Osteocyte (in vitro differentiated cells): ENCODE results near the gene RPL38. TPM values are rescaled to one million over a fixed set of nuclear protein-coding genes. Genes with fewer than 3 reads are reported as not detected.

Experiments
- DNase-seq: peaks from one replicate; pipeline ENCODE4 v3.0.0; 2021; ENCODE audit warnings: mixed read lengths; ENCODE audit not compliant: unreplicated experiment; ENCODE audit errors: extremely low spot score
- H3K27ac Mint-ChIP-seq: one replicate; pipeline ENCODE4 v1.8.0; 2021; ENCODE audit warnings: mild to moderate bottlenecking, mixed read lengths; ENCODE audit not compliant: unreplicated experiment
- H3K27me3 Mint-ChIP-seq: one replicate; pipeline ENCODE4 v1.8.0; 2021; ENCODE audit warnings: mixed read lengths; ENCODE audit not compliant: unreplicated experiment
- H3K36me3 Mint-ChIP-seq: one replicate; pipeline ENCODE4 v1.8.0; 2021; ENCODE audit warnings: mixed read lengths; ENCODE audit not compliant: unreplicated experiment
- H3K4me1 Mint-ChIP-seq: one replicate; pipeline ENCODE4 v1.8.0; 2021; ENCODE audit warnings: mixed read lengths; ENCODE audit not compliant: unreplicated experiment
- H3K4me3 Mint-ChIP-seq: one replicate; pipeline ENCODE4 v1.8.0; 2021; ENCODE audit warnings: mild to moderate bottlenecking, moderate library complexity, mixed read lengths; ENCODE audit not compliant: unreplicated experiment
- H3K9me3 Mint-ChIP-seq: one replicate; pipeline ENCODE4 v1.8.0; 2021; ENCODE audit warnings: mixed read lengths; ENCODE audit not compliant: unreplicated experiment
- total RNA-seq: library from RNA; stranded (reverse); gene quantifications from 2 replicates; pipeline ENCODE4 v1.2.1, GENCODE V29; 2021
- TF ChIP-seq, protein P1 (sequence below): fragments of 200-600 bp; sonication (generic); IDR thresholded peaks from 2 replicates; pipeline ENCODE4 v1.5.0; 2021; ENCODE audit warnings: antibody characterized with exemption, mild to moderate bottlenecking, moderate library complexity

RPL38 gene
- total RNA-seq, 1 donor from 2014 or later = 755 TPM

DNA sequence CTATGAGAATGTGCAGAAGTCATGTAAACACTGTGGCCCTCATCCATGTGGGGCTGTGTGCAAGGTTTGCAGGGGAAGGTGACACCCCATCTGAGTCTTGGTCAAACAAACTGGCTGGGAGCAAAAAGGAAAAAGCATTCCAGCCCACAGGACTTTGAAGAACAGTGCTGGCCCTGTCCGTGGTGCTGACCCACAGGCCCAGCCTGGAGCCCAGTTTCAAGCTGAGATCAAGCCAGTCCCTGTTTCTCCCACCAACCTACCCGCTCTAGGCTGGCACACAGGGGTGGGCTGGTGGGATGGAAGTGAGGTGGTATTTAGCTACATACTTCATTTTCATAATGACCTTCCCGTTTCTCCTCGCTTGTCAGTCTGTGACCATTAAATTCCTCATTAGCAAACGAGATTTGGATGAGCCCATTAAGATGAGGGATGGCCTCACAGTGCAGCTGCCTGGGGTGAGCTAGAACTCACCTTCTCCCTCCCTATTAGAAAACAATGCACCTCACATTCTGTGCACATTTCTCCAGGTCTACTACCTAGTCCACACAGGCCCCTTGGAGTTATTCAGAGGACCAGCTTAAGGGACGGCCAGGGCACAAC is 12.6 kb upstream of the RPL38 start:
- H3K9me3 Mint-ChIP-seq = no peaks in the 10 kb centered on the region
- no peak overlapping the region for H3K4me3 Mint-ChIP-seq
- TF ChIP-seq, protein P1, sequence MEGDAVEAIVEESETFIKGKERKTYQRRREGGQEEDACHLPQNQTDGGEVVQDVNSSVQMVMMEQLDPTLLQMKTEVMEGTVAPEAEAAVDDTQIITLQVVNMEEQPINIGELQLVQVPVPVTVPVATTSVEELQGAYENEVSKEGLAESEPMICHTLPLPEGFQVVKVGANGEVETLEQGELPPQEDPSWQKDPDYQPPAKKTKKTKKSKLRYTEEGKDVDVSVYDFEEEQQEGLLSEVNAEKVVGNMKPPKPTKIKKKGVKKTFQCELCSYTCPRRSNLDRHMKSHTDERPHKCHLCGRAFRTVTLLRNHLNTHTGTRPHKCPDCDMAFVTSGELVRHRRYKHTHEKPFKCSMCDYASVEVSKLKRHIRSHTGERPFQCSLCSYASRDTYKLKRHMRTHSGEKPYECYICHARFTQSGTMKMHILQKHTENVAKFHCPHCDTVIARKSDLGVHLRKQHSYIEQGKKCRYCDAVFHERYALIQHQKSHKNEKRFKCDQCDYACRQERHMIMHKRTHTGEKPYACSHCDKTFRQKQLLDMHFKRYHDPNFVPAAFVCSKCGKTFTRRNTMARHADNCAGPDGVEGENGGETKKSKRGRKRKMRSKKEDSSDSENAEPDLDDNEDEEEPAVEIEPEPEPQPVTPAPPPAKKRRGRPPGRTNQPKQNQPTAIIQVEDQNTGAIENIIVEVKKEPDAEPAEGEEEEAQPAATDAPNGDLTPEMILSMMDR = no peak
- no peak for DNase-seq
- peaks cover 27% of the 10 kb centered on the region for H3K27me3 Mint-ChIP-seq
- peaks cover 2% of the 10 kb centered on the region for H3K4me1 Mint-ChIP-seq
- H3K36me3 Mint-ChIP-seq = no peaks in the 10 kb centered on the region
- H3K27ac Mint-ChIP-seq = no peak overlapping the region

DNA sequence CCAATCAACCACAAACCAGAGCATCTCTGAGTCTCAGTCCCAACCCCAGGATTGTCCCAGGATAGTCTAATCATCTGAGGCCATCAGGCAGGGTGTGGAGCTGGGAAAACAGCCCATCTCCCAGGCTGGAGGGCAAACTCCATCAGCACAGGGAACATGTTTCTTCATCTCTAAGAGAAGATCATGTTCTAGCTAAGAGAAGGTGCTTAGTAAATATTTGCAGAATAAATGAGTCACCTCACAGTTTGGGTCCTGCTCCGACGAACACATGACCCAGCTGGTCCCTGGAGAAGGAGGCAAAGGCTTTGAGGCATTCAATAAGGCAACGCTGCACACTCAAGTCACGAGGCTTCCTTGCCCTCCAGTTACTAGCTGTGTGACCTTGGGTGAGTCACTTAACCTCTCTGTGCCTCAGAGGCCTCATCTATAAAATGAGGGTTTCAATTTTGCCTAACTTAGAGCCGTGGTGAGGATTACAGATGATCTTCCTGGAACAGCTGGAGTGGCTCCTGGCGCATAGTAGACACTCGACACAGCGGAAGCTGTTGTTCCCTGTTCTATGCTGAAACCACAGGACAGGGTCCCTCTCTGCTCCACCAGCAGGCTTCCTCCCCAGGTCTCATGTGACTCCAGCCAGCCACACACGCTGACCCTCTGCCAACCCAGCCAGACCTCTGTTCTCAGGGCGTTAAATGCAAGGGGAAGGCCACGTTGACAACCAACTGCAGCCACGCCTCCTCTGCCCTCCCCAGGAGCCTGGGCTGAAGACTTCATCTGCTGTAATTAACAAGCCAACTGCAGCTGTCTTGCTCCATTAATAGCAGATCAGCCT is 10.3 kb upstream of the RPL38 start:
- no peak overlapping the region for H3K27ac Mint-ChIP-seq
- peaks cover 33% of the 10 kb centered on the region for H3K27me3 Mint-ChIP-seq
- H3K4me3 Mint-ChIP-seq = no peak overlapping the region
- no peak for DNase-seq
- H3K4me1 Mint-ChIP-seq = peaks cover 2% of the 10 kb centered on the region
- H3K36me3 Mint-ChIP-seq = no peaks in the 10 kb centered on the region
- H3K9me3 Mint-ChIP-seq = no peaks in the 10 kb centered on the region
- TF ChIP-seq, protein P1 = no peak

DNA sequence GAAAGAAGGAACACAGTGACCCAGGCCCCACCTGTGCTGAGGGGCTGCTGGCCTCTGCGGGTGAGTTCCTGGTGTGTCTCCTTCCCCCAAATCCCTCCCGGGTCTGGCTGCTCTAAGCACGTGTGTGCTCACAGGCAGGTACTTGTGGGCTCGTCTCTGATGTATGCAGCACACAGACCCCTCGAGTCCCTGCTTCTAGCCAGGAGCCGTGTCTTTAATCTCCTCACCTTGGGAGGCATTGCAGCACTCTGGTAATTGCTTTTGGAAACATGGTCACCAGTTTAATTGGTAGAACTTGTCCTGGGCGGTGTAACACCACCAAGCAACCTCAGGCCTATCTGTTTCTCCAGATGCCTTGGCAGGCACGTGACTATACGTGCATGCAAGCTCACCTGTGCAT is 8.8 kb upstream of the RPL38 start:
- Mint-ChIP-seq H3K4me1 (peaks cover 5% of the 10 kb centered on the region), H3K36me3 (no peaks in the 10 kb centered on the region), H3K27ac (no peak overlapping the region), H3K4me3 (no peak overlapping the region), H3K9me3 (no peaks in the 10 kb centered on the region), H3K27me3 (peaks cover 29% of the 10 kb centered on the region)
- DNase-seq = no peak
- TF ChIP-seq, protein P1 = no peak

DNA sequence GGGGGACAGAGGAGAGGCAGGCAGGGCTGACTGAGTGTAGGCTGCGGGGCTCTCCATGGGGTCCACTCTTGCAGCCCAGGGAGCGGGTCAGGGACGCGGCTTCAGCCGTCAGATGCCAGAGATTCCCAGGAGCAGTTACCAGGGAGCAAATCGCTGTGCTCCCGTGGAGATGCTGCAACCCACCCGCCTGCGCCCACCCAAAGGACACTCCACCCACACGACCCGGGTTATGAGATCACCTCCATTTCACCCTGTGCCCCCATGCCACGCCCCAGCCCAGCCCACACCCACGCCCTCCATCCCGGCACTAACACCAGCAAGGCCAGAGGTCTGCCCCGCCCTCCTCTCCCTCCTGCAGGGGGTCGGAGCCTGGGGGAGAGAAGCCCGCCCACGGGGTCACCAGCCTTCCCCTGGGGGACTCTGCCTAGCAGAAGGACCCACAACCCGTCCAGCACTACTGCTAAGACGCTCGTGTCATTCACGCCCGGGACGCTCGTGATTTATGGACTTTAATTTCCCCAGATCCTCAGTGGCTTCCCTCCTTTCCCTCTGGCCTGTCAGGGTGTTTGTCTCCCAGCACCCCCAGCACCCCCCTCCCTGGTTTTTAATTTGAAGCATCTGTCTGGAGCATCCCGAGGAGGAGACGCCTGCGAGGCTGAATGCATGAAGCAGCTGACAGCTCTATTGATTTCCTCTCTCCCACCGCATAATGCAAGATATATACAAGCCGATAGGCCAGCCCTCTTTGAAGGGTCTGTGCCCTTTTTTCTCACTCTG is 6.7 kb upstream of the RPL38 start:
- no peaks in the 10 kb centered on the region for H3K36me3 Mint-ChIP-seq
- H3K27ac Mint-ChIP-seq = no peak overlapping the region
- H3K4me3 Mint-ChIP-seq = no peak overlapping the region
- H3K27me3 Mint-ChIP-seq = peaks cover 36% of the 10 kb centered on the region
- H3K4me1 Mint-ChIP-seq = peaks cover 7% of the 10 kb centered on the region
- DNase-seq = no peak
- no peaks in the 10 kb centered on the region for H3K9me3 Mint-ChIP-seq
- TF ChIP-seq, protein P1 = no peak

DNA sequence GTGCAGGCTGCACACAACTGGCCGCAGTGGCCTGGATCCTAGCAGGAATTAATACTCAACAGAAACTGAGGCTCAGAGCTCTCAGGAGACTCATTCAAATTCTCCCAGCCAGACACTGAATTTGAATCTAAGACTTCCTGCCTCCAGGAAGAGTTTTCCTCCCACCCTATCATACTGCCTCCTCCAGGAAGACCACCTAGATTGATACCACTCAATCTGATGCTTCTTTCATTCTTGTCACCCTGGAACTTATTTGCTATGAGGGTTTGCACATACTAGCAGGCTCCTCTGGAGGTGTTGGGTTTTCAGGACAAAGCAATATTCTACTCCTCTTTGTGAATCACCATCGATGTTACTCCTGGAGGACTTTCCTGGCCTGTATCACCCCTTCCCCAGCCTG is 5.7 kb upstream of the RPL38 start:
- TF ChIP-seq, protein P1 = no peak
- Mint-ChIP-seq H3K27ac (no peak overlapping the region), H3K36me3 (no peaks in the 10 kb centered on the region), H3K4me1 (peaks cover 5% of the 10 kb centered on the region), H3K27me3 (peaks cover 35% of the 10 kb centered on the region), H3K4me3 (no peak overlapping the region), H3K9me3 (no peaks in the 10 kb centered on the region)
- no peak for DNase-seq
